GM19099 (cell line): ENCODE measurements around the gene MPV17L2.

ENCODE experiments used
- POLR2A ChIP-seq: IDR thresholded peaks from 3 replicates; pipeline ENCODE4 v1.6.1; 2011; ENCODE audit warnings: low read depth; ENCODE audit not compliant: insufficient read length; ENCODE audit errors: extremely low read depth

The MPV17L2 gene

DNA sequence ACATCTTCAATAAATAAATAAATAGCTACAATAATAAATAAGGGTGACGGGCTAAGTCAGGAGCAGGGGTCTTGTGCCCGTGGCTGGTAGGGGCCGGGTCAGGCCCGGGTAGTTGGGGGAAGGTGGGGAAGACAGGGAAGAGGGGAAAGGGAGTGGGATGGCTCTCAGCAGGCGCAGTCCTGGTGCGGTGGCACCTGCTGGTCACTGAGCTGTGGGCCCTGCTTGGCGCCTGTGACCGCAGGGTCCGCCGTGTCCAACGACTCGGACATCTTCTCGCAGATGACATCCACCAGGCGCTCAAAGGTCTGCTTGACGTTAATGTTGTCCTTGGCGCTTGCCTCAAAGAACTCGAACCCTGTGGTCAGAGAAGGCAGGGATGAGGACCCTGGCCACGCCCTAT lies 4.3 kb downstream of the MPV17L2 start:
- TF ChIP-seq POLR2A = no peak

- no peak for TF ChIP-seq POLR2A
Measured at GRCh38 chr19:18197941-18198340, 4.9 kb downstream of the MPV17L2 start.

- TF ChIP-seq POLR2A = no peak
Measured at GRCh38 chr19:18198374-18198773, 5.4 kb downstream of the MPV17L2 start.

GRCh38 chr19:18202397-18202777 lies 9.4 kb downstream of the MPV17L2 start:
- no peak for TF ChIP-seq POLR2A

DNA sequence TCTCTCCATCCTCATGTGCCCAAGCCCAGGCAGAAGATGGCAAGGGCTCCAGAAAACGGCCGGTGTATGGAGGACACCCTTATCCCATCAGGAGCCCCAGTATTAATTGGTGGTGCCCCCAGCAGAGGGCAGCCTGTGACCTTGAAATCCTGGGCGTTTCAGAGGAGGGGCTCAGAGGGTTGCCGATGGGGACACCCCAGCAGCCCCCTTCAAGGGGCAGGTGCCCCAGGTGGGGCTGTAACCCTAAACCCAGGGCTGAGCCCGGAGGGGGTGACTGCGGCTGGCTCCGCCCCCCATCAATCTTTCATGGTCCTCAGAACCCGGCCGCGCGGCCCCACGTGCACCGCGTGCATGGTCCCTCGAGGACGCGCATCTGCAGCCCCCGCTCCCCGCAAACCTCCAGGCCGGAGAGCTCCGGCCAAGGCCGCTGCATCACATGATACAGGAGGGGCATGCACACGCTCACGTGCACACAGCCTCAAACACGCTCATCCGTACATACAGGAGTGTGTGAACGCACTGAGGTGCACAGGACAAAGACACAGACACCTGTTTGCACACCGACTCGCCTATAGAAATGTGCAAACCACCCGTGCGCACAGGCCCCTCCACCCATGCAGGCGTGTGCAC lies 9.9 kb downstream of the MPV17L2 start:
- no peak for TF ChIP-seq POLR2A

DNA sequence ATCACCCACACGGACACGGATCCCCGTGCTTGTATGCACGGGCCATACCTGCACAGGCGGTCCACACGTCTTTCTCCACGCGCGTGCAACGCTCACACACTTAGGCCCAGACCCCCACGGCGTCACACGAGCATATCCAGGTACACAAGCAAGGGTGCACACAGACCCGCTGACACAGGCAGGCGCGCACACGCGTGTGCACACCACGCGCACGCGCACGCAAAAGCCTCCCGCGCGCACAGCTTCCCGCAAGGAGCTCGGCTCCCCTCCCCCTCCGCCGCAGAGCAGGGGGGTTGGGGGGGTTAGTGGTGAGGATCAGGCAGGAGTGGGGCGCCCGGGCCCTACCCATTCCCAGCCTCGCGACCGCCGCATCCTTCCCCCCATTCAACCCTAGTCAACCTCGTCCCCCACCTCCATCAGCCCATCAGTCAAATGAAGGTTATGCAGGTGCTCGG lies 10.4 kb downstream of the MPV17L2 start:
- no peak for TF ChIP-seq POLR2A

DNA sequence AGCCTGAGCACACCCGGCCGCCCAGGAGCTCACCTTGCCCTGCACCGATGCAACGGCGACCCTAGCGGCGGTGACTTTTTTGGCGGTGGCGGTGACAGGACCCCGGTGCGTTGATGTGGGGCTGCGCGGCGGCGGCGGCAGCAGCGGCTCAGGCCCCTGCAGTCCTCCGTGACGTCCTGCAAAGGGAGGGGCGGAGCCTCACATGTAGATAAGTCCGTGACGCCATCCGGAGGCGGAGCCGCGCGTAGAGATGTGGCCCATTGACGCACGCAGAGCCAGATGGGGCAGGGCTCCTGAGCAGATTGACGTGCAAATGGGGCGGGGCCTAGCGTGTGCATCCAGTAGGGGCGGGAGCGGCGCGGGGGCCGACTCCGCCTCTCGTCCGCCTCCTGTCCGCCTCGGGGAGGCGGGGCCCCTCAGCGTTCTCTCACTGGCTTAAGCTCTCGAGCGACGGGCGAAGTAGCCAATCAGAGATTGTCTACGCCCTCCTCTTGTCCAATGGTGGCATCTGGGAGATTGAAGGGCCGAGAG lies 10.9 kb downstream of the MPV17L2 start, which contains the start of gene RAB3A:
Gene RAB3A (minus strand): TSS at position 180 of the 531 bp plus-strand sequence. CDS start 1,302 bp downstream, outside the sequence.
- TF ChIP-seq POLR2A = peak; percentile 19

DNA sequence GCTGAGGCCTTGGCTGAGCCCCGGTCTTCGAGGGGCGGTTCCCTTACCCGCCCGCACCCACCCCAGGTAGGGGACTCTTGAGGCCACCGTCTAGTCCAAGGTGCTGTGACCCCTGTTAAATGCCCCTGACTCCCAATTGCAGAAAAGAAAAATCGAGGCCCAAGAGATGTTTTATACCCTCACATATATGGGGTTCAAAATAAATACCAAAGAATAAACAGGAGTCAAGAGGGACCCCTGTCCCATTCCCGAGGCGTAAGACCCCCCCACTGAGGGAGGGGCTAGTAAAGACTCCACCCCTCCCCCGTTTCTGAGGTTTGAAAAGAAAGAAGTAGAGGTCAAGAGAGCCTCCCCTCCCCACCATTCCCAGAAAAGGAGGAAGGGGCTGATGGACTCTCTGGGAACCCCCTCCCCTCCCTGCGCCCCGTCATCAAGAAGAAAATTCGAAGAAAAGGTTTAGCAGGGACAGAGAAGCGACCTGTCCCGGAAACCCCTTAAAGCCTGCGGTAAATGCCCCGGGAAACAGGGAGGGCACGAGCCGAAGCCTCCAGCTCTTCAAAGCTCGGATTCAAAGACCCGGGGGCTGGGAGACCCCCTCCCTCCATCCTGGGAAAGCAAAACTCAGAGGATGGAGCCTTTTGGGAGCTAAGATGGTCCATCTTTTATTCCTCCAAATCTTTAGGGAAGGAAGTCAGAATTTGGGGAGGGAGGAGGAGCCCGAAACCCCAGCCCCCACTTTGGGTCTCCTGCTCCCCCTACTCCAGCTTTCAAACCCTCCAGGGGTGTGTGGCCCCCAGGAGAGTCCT lies 11.6 kb downstream of the MPV17L2 start:
- TF ChIP-seq POLR2A = no peak

GRCh38 chr19:18205200-18205892 lies 12.3 kb downstream of the MPV17L2 start:
- TF ChIP-seq POLR2A = no peak

GRCh38 chr19:18206018-18206417 lies 13.0 kb downstream of the MPV17L2 start:
- TF ChIP-seq POLR2A = no peak

- no peak for TF ChIP-seq POLR2A
Measured at GRCh38 chr19:18208098-18208951, 15.3 kb downstream of the MPV17L2 start.

DNA sequence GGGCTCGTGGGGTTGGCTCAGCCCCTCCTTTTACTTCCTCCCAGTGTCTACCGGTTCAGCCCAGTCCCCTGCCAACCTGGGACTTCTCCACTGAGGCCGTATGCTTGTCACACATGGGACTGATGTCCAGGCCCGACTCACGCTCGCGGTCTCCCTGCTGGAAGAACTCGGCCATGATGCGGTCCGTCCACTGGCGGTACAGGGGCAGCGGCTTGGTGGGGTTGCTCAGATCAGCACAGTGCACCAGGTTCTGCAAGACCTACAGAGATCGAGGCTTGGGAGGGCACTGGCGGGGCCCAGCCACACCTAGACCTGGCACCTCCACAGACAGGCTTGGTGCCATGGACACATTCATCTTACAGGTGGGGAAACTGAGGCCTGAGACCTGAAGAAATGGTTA lies 18.7 kb downstream of the MPV17L2 start:
- TF ChIP-seq POLR2A = no peak

GRCh38 chr19:18214779-18215433 lies 21.9 kb downstream of the MPV17L2 start:
- TF ChIP-seq POLR2A = no peak

- no peak for TF ChIP-seq POLR2A
Measured at GRCh38 chr19:18216789-18217188, 23.8 kb downstream of the MPV17L2 start.
